Pancreas (tissue), 10 donors: Measurements from ENCODE around the gene GLI3. TPM values are rescaled to one million over a fixed set of nuclear protein-coding genes. Genes with fewer than 3 reads are reported as not detected.

ENCODE experiments used
- ATAC-seq, 4 donors: fragments of 200-7000 bp; cut with Tn5 transposase; one replicate each; pipeline versions ENCODE4 v1.8.0 to v1.9.1; 2020; ENCODE audit warnings: mild to moderate bottlenecking in 4 of 4, moderate library complexity in 4 of 4
- DNase-seq, 6 donors: peaks; one replicate each; pipeline ENCODE4 v3.0.0-alpha.2; 2020
- FAIRE-seq: peaks from 2 replicates; lab custom pipeline; 2012; peaks lifted over from hg19 to GRCh38; lab: Jason Lieb, UNC
- H3K27ac ChIP-seq, 4 donors: fragments of 200-600 bp; sonication (generic); 1 replicate in 3 of 4; 2 replicates in 1 of 4; pipeline versions ENCODE4 v1.5.0 to v1.8.0; 2020
- H3K27me3 ChIP-seq, 4 donors: fragments of 200-600 bp; one replicate each; pipeline ENCODE4 v1.8.0; 2021
- H3K36me3 ChIP-seq, 3 donors: fragments of 200-600 bp; sonication (generic) in 1 of 3; one replicate each; pipeline versions ENCODE4 v1.5.0 to v1.8.0; 2020 to 2021
- H3K4me1 ChIP-seq, 3 donors: fragments of 200-600 bp; one replicate each; pipeline ENCODE4 v1.8.0; 2021
- H3K4me3 ChIP-seq, 4 donors: fragments of 200-600 bp; sonication (generic) in 2 of 4; one replicate each; pipeline versions ENCODE4 v1.5.0 to v1.8.0; 2020 to 2021
- H3K9me3 ChIP-seq, 4 donors: fragments of 200-600 bp; one replicate each; pipeline ENCODE4 v1.8.0; 2021
- CTCF ChIP-seq, 4 donors: fragments of 200-600 bp; sonication (generic) in 3 of 4; IDR thresholded peaks; one replicate each; pipeline versions ENCODE4 v1.5.0 to v1.8.0; 2021; ENCODE audit warnings: antibody characterized with exemption in 4 of 4
- WGBS, 2 donors: extraction: QIAGEN DNeasy Blood & Tissue Kit; methylation state at CpG; one replicate each; pipeline ENCODE4 v1.1.7; 2013; 5-methylcytosine and 5-hydroxymethylcytosine counted together
- intact Hi-C, 3 donors: fragments of 100-400 bp; cut with DNase I; formaldehyde crosslinking; loops; one replicate each; pipeline versions ENCODE4 v1.11.1 to v1.14.2; 2022
- polyA plus RNA-seq, 2 donors: library from polyadenylated mRNA; stranded (reverse); fragments of 200-250 nt; gene quantifications; one replicate each; pipeline ENCODE4 v1.2.3, GENCODE V29; 2013
- total RNA-seq, 6 donors: library from RNA; stranded (reverse); fragmentation: NEBNext Ultra II Directional in 4 of 6; extraction: Animal tissue kit (Norgen Biotek cat#: 25700) in 4 of 6; gene quantifications; one replicate each; pipeline versions ENCODE4 v1.2.1 to v1.2.4, GENCODE V29; 2021 to 2023
- donor health status: healthy with polysubstance abuse.
- donor health status: DM: no; HTN: no; CAD: no; lungs with moderate emphysema.
- donor health status: DM: no; HTN: no; CAD: no.
- donor health status: control.
- donor health status: control.
- donor health status: Bipolar disorder and iron deficiency.
- donor health status: DM: yes; HTN: yes; CAD: no.
- donor health status: DM: no; HTN: no; CAD: no.
- donor health status: DM: no; HTN: no; CAD: no.
- donor health status: DM: yes; HTN: yes; CAD: no.

GLI3 gene
- total and polyA plus RNA-seq, 8 donors: 0.38 to 6.2 (median 1.4) TPM

GRCh38 chr7:42137431-42137830, 99.6 kb downstream of the GLI3 start:
- intact Hi-C loops: no loop called here
- no peaks in the 10 kb centered on the region for H3K4me1 ChIP-seq
- WGBS, 2 donors: 63 to 69% methylated on average over 3 of the region's 3 CpGs
- TF ChIP-seq CTCF (IDR thresholded peaks at IDR 0.05): no peak
- no peak for FAIRE-seq
- no peak for ATAC-seq
- H3K27ac ChIP-seq: no peak overlapping the region
- DNase-seq: no peak
- H3K9me3 ChIP-seq: no peaks in the 10 kb centered on the region
- no peak overlapping the region for H3K4me3 ChIP-seq
- H3K36me3 ChIP-seq: no peaks in the 10 kb centered on the region
- H3K27me3 ChIP-seq: no peaks in the 10 kb centered on the region

- Histone ChIP-seq H3K27ac (no peak overlapping the region), H3K27me3 (no peaks in the 10 kb centered on the region), H3K36me3 (no peaks in the 10 kb centered on the region), H3K4me3 (no peak overlapping the region), H3K4me1 (no peaks in the 10 kb centered on the region), H3K9me3 (peaks cover 0 to under 1% (median 0%) of the 10 kb centered on the region in 4 donors)
- no peak for FAIRE-seq
- no peak for DNase-seq
- no peak for ATAC-seq
- no peak for TF ChIP-seq CTCF (IDR thresholded peaks at IDR 0.05)
- intact Hi-C loops: no loop called here
- WGBS, 2 donors: 79 to 83% methylated on average over 1 of the region's 1 CpG
Observed at GRCh38 chr7:42135728-42136127, 101.3 kb downstream of the GLI3 start.

- FAIRE-seq: no peak
- intact Hi-C loops: no loop called here
Observed at GRCh38 chr7:42134276-42134876, 102.6 kb downstream of the GLI3 start.

GRCh38 chr7:42133321-42133720, 103.7 kb downstream of the GLI3 start:
- no peak overlapping the region for H3K4me3 ChIP-seq
- FAIRE-seq (no peak), ATAC-seq (no peak), DNase-seq (no peak)
- H3K27ac ChIP-seq: no peak overlapping the region
- peaks cover 0 to 3% (median 0%) of the 10 kb centered on the region in 4 donors for H3K9me3 ChIP-seq
- H3K36me3 ChIP-seq: no peaks in the 10 kb centered on the region
- intact Hi-C loops: no loop called here
- WGBS, 2 donors: 41 to 58% methylated on average over 3 of the region's 3 CpGs
- no peaks in the 10 kb centered on the region for H3K27me3 ChIP-seq
- no peaks in the 10 kb centered on the region for H3K4me1 ChIP-seq
- TF ChIP-seq CTCF (IDR thresholded peaks at IDR 0.05): no peak

More at GRCh38 chr7:42134276-42134876, 102.6 kb downstream of the GLI3 start:
- H3K9me3 ChIP-seq: peaks cover 0 to 3% (median 0%) of the 10 kb centered on the region in 4 donors
- no peaks in the 10 kb centered on the region for H3K36me3 ChIP-seq
- WGBS, 2 donors: 71 to 78% methylated on average over 10 of the region's 10 CpGs
- no peaks in the 10 kb centered on the region for H3K27me3 ChIP-seq
- H3K27ac ChIP-seq: no peak overlapping the region
- ATAC-seq: no peak
- no peak for DNase-seq
- no peak overlapping the region for H3K4me3 ChIP-seq
- H3K4me1 ChIP-seq: no peaks in the 10 kb centered on the region
- no peak for TF ChIP-seq CTCF (IDR thresholded peaks at IDR 0.05)

- H3K27ac ChIP-seq: no peak overlapping the region
- H3K4me1 ChIP-seq: no peaks in the 10 kb centered on the region
- FAIRE-seq (no peak), ATAC-seq (no peak), DNase-seq (no peak)
- no peaks in the 10 kb centered on the region for H3K27me3 ChIP-seq
- TF ChIP-seq CTCF (IDR thresholded peaks at IDR 0.05): no peak
- H3K36me3 ChIP-seq: no peaks in the 10 kb centered on the region
- H3K4me3 ChIP-seq: no peak overlapping the region
- H3K9me3 ChIP-seq: peaks cover 0 to 3% (median 0%) of the 10 kb centered on the region in 4 donors
- 51 to 55% methylated on average over 2 of the region's 2 CpGs for WGBS, 2 donors
- intact Hi-C loops: no loop called here
Observed at GRCh38 chr7:42128703-42129102, 108.3 kb downstream of the GLI3 start.
